IMR-90 (cell line): ENCODE results near the gene POLD4. TPM values are rescaled to one million over a fixed set of nuclear protein-coding genes. Genes with fewer than 3 reads are reported as not detected.

Experiments
- ATAC-seq: fragments of 200-7000 bp; cut with Tn5 transposase; 2 replicates; pipeline ENCODE4 v1.9.1; 2020; ENCODE audit warnings: low read depth, mild to moderate bottlenecking, moderate library complexity
- BruUV-seq: library from RNA; stranded (reverse); fragments of 400-500 nt; replicated peaks from 2 replicates; lab custom pipeline; 2021; lab: Mats Ljungman, UMichigan
- CTCF ChIA-PET: fragments of 300-600 bp; formaldehyde crosslinking; extraction: SDS; loops from one replicate; lab custom pipeline; 2021; ENCODE audit warnings: antibody characterized with exemption; lab: Yijun Ruan, JAX
- POLR2A ChIA-PET: fragments of 300-600 bp; sonication (Branson Sonifier 250); formaldehyde crosslinking; loops from one replicate; lab custom pipeline; 2022; ENCODE audit warnings: antibody characterized with exemption; ENCODE audit not compliant: unreplicated experiment; lab: Charles Lee
- DNase-seq: peaks from one replicate; pipeline ENCODE4 v3.0.0; 2013
- H2AFZ ChIP-seq: replicated peaks from 2 replicates; pipeline ENCODE3; 2013; ENCODE audit warnings: low read length, mild to moderate bottlenecking; ENCODE audit not compliant: poor library complexity
- H2AK5ac ChIP-seq: 2 replicates; pipeline ENCODE4 v1.6.1; 2013; ENCODE audit warnings: low read depth, low read length, inconsistent platforms
- H2AK9ac ChIP-seq: replicated peaks from 2 replicates; pipeline ENCODE3; 2013; ENCODE audit warnings: mild to moderate bottlenecking, low read depth, low read length, moderate library complexity; ENCODE audit not compliant: poor library complexity
- H2BK120ac ChIP-seq: 2 replicates; pipeline ENCODE4 v1.6.1; 2013; ENCODE audit warnings: low read depth, low read length, inconsistent platforms
- H2BK15ac ChIP-seq: 3 replicates; pipeline ENCODE4 v1.6.1; 2013; ENCODE audit warnings: low read depth, low read length, inconsistent platforms
- H2BK20ac ChIP-seq: 2 replicates; pipeline ENCODE4 v1.6.1; 2013; ENCODE audit warnings: low read depth, mild to moderate bottlenecking, inconsistent platforms, low read length, moderate library complexity
- H2BK5ac ChIP-seq: 2 replicates; pipeline ENCODE4 v1.6.1; 2013; ENCODE audit warnings: mild to moderate bottlenecking, low read depth, low read length, inconsistent platforms; ENCODE audit not compliant: poor library complexity, severe bottlenecking
- H3K14ac ChIP-seq: replicated peaks from 2 replicates; pipeline ENCODE4 v1.6.1; 2013; ENCODE audit warnings: low read depth, low read length, inconsistent platforms
- H3K18ac ChIP-seq: 2 replicates; pipeline ENCODE4 v1.6.1; 2013; ENCODE audit warnings: low read depth, low read length, control low read depth
- H3K23ac ChIP-seq: 2 replicates; pipeline ENCODE4 v1.6.1; 2013; ENCODE audit warnings: low read depth, low read length, inconsistent platforms
- H3K27ac ChIP-seq: 2 replicates; pipeline ENCODE4 v1.5.1; 2013; ENCODE audit warnings: mild to moderate bottlenecking, control low read depth, low read length; ENCODE audit not compliant: insufficient read depth
- H3K27me3 ChIP-seq: 2 replicates; pipeline ENCODE4 v1.6.1; 2013; ENCODE audit warnings: low read length; ENCODE audit not compliant: control insufficient read depth, insufficient read depth
- H3K36me3 ChIP-seq: 2 replicates; pipeline ENCODE4 v1.6.1; 2013; ENCODE audit warnings: low read length, mixed read lengths; ENCODE audit not compliant: control insufficient read depth, insufficient read depth
- H3K4ac ChIP-seq: 2 replicates; pipeline ENCODE4 v1.6.1; 2013; ENCODE audit warnings: low read depth, low read length, inconsistent platforms
- H3K4me1 ChIP-seq: 2 replicates; pipeline ENCODE4 v1.6.1; 2013; ENCODE audit warnings: low read length, mixed read lengths; ENCODE audit not compliant: control insufficient read depth, insufficient read depth
- H3K4me2 ChIP-seq: 2 replicates; pipeline ENCODE4 v1.6.1; 2013; ENCODE audit warnings: low read depth, mild to moderate bottlenecking, control low read depth, low read length, moderate library complexity
- H3K4me3 ChIP-seq: 2 replicates; pipeline ENCODE4 v1.5.1; 2013; ENCODE audit warnings: low read depth, mild to moderate bottlenecking, control low read depth, low read length, moderate library complexity; ENCODE audit not compliant: insufficient read depth
- H3K56ac ChIP-seq: 2 replicates; pipeline ENCODE4 v1.6.1; 2013; ENCODE audit warnings: low read length, inconsistent platforms; ENCODE audit not compliant: insufficient read depth; ENCODE audit errors: extremely low read depth
- H3K79me1 ChIP-seq, 2 experiments: 2 replicates each; pipeline ENCODE4 v1.6.1; 2013; ENCODE audit warnings: low read length in 2 of 2, inconsistent platforms in 1 of 2, low read depth in 1 of 2
- H3K9ac ChIP-seq: 2 replicates; pipeline ENCODE4 v1.6.1; 2013; ENCODE audit warnings: low read depth, low read length, control low read depth
- H3K9me1 ChIP-seq: 2 replicates; pipeline ENCODE4 v1.6.1; 2013; ENCODE audit warnings: low read length, inconsistent platforms; ENCODE audit not compliant: insufficient read depth
- H3K9me3 ChIP-seq: 2 replicates; pipeline ENCODE4 v1.6.1; 2013; ENCODE audit warnings: low read length; ENCODE audit not compliant: control insufficient read depth, insufficient read depth
- H4K20me1 ChIP-seq: 2 replicates; pipeline ENCODE4 v1.6.1; 2013; ENCODE audit warnings: low read length, inconsistent platforms; ENCODE audit not compliant: insufficient read depth
- H4K5ac ChIP-seq: 2 replicates; pipeline ENCODE4 v1.6.1; 2013; ENCODE audit warnings: mild to moderate bottlenecking, low read depth, low read length, control low read depth
- H4K8ac ChIP-seq, 2 experiments: 2 replicates each; pipeline ENCODE4 v1.6.1; 2013; ENCODE audit warnings: low read depth in 2 of 2, low read length in 2 of 2, control low read depth in 1 of 2, inconsistent platforms in 1 of 2
- H4K91ac ChIP-seq: 2 replicates; pipeline ENCODE4 v1.6.1; 2013; ENCODE audit warnings: low read depth, low read length, inconsistent platforms; ENCODE audit not compliant: insufficient read depth
- CHD1 ChIP-seq: IDR thresholded peaks from 2 replicates; pipeline ENCODE4 v1.6.1; 2012; ENCODE audit warnings: low read depth, low read length, improper control_type of control experiment
- MAFK ChIP-seq: IDR thresholded peaks from 2 replicates; pipeline ENCODE4 v1.6.1; 2012; ENCODE audit warnings: low read depth, low read length, improper control_type of control experiment
- MAZ ChIP-seq: IDR thresholded peaks from 2 replicates; pipeline ENCODE4 v1.6.1; 2012; ENCODE audit warnings: low read depth, mild to moderate bottlenecking, low read length, improper control_type of control experiment, moderate library complexity, borderline replicate concordance
- NFE2L2 ChIP-seq: fragments of 150-350 bp; IDR thresholded peaks from 2 replicates; pipeline ENCODE4 v1.6.1; 2016; ENCODE audit warnings: low read depth, mild to moderate bottlenecking, low read length
- POLR2A ChIP-seq: IDR thresholded peaks from 2 replicates; pipeline ENCODE4 v1.6.1; 2012; ENCODE audit warnings: mild to moderate bottlenecking, low read depth, low read length
- RFX5 ChIP-seq: IDR thresholded peaks from 2 replicates; pipeline ENCODE4 v1.8.0; 2012; ENCODE audit warnings: low read depth, mild to moderate bottlenecking, low read length, moderate library complexity
- USF2 ChIP-seq: fragments of 150-350 bp; IDR thresholded peaks from 2 replicates; pipeline ENCODE4 v1.6.1; 2017; ENCODE audit warnings: mild to moderate bottlenecking, antibody characterized with exemption, low read length, low read depth
- WGBS, 2 experiments: methylation state at CpG; one replicate each; pipeline versions ENCODE4 v1.1.5 to v1.1.7; 2013; ENCODE audit warnings: missing lambda C conversion rate in 2 of 2; ENCODE audit not compliant: insufficient read length in 1 of 2; ENCODE audit errors: extremely low coverage in 2 of 2; 5-methylcytosine and 5-hydroxymethylcytosine counted together
- dilution Hi-C: fragments of 300-500 bp; cut with HindIII; formaldehyde crosslinking; loops from one replicate; pipeline ENCODE4 v1.14.3; 2018; ENCODE audit warnings: low sequenced_read_pairs; ENCODE audit not compliant: unreplicated experiment
- in situ Hi-C: fragments of 300-500 bp; cut with MboI; formaldehyde crosslinking; loops from 3 replicates; pipeline ENCODE4 v1.14.3; 2019; ENCODE audit warnings: low sequenced_read_pairs, inconsistent platforms, mixed read lengths
- intact Hi-C: fragments of 100-400 bp; cut with micrococcal nuclease; formaldehyde crosslinking; loops from 2 replicates; pipeline ENCODE4 v1.10.0; 2022
- polyA plus RNA-seq, 3 experiments: library from polyadenylated mRNA; depleted of rRNA; stranded (reverse); fragments of >200 nt; gene quantifications; 2 replicates each; pipeline ENCODE4 v1.2.3, GENCODE V29; 2012; ENCODE audit warnings: low replicate concordance in 1 of 3
- total RNA-seq: library from RNA; depleted of rRNA; stranded (reverse); fragments of >200 nt; gene quantifications from 2 replicates; pipeline ENCODE4 v1.2.3, GENCODE V29; 2012

Gene POLD4
- total and polyA plus RNA-seq, 2 of the 4 experiments (the other 2 are of a cell fraction), result 46.4 to 133 TPM

- Histone ChIP-seq H4K8ac (peak overlapping the region in 1 of 2 experiments; percentile 71; a peak in 2 of 4 replicates), H4K5ac (peak overlapping the region; percentile 81), H3K18ac (peak overlapping the region; percentile 50), H3K27ac (peak overlapping the region; percentile 80), H2BK120ac (peak overlapping the region; percentile 76), H3K4me1 (peaks cover 53% of the 10 kb centered on the region), H3K9me3 (no peaks in the 10 kb centered on the region), H3K79me1 (peaks cover 5 to 81% of the 10 kb centered on the region in 2 experiments; a peak in 3 of 4 replicates), H4K91ac (peak overlapping the region; percentile 81), H2BK20ac (peak overlapping the region; percentile 47), H2AFZ (no peak overlapping the region), H3K27me3 (no peaks in the 10 kb centered on the region), H2BK15ac (peak overlapping the region; percentile 48; the same call in 2 of the 3 replicates), H3K56ac (no peak overlapping the region), H3K9ac (peak overlapping the region; percentile 20), H3K36me3 (peaks cover 28% of the 10 kb centered on the region), H3K4ac (peak overlapping the region; percentile 87), H3K14ac (peak overlapping the region; percentile 60; the same call in 1 of the 2 replicates), H2BK5ac (peak overlapping the region; percentile 47), H2AK9ac (peak overlapping the region; percentile 80), H3K4me3 (no peak overlapping the region), H2AK5ac (peak overlapping the region; percentile 79), H3K9me1 (peaks cover 48% of the 10 kb centered on the region), H3K4me2 (peak overlapping the region; percentile 57), H3K23ac (peak overlapping the region; percentile 79; the same call in 1 of the 2 replicates), H4K20me1 (peaks cover 67% of the 10 kb centered on the region)
- BruUV-seq, result no TSS peak
- dilution Hi-C loops (no loop called here), intact Hi-C loops (no loop called here), in situ Hi-C loops (no loop called here)
- CTCF ChIA-PET, result no interaction called here
- TF ChIP-seq NFE2L2, result no peak
- no peak for TF ChIP-seq POLR2A
- TF ChIP-seq RFX5, result no peak
- TF ChIP-seq MAFK, result no peak
- no peak for TF ChIP-seq USF2
- TF ChIP-seq CHD1, result no peak
- TF ChIP-seq MAZ, result peak; percentile 66; the same call in 1 of the 2 replicates
- ATAC-seq, result peak; percentile 25
- DNase-seq, result no peak
- 33% methylated on average over 3 of the region's 25 CpGs; no CpG with 5 or more reads in 1 of the 2 experiments for WGBS, 2 experiments
- POLR2A ChIA-PET, result no interaction called here
These were observed 13.8 kb upstream of the POLD4 start for GRCh38 chr11:67366961-67367760.
